ENCODE measurements around the gene CLSTN1. TPM values are rescaled to one million over a fixed set of nuclear protein-coding genes. Genes with fewer than 3 reads are reported as not detected.

Gene CLSTN1
- polyA plus RNA-seq, 3 donors = 143 to 163 (median 161) TPM

GRCh38 chr1:9732123-9732971 lies 91.4 kb downstream of the CLSTN1 start:
- no peak for DNase-seq

GRCh38 chr1:9731561-9731960 lies 92.2 kb downstream of the CLSTN1 start:
- DNase-seq = no peak

DNA sequence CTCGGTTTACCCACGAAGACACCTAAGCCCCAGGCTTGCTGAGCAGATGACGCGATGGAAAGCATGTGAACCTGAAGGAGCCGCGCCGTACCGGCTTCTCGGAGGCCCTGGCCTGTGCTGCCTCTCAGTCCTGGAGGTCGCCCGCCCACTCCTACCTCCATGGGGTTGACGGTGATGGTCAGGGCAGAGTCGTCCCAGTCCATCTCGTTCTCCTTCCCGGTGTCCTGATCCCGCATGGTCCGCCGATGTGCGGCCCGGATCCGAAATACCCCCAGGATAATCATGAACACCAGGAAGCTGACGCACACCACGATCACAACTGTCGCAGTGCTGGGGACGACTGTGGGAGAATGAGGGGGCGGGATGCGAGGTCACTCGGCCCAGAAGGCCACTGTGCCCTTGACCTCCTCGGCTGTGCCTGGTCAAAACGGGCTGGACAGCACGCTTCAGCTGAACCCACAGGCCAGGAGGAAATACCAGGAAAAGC lies 92.7 kb downstream of the CLSTN1 start:
- no peak for DNase-seq

GRCh38 chr1:9730096-9730901 lies 93.5 kb downstream of the CLSTN1 start:
- no peak for DNase-seq

- no peak for DNase-seq
Measured at GRCh38 chr1:9729523-9729922, 94.2 kb downstream of the CLSTN1 start.

GRCh38 chr1:9728451-9729295 lies 95.1 kb downstream of the CLSTN1 start:
- DNase-seq = no peak

- DNase-seq = no peak
Measured at GRCh38 chr1:9726905-9727595, 96.7 kb downstream of the CLSTN1 start.

- no peak for DNase-seq
Measured at GRCh38 chr1:9726406-9726805, 97.4 kb downstream of the CLSTN1 start.

DNA sequence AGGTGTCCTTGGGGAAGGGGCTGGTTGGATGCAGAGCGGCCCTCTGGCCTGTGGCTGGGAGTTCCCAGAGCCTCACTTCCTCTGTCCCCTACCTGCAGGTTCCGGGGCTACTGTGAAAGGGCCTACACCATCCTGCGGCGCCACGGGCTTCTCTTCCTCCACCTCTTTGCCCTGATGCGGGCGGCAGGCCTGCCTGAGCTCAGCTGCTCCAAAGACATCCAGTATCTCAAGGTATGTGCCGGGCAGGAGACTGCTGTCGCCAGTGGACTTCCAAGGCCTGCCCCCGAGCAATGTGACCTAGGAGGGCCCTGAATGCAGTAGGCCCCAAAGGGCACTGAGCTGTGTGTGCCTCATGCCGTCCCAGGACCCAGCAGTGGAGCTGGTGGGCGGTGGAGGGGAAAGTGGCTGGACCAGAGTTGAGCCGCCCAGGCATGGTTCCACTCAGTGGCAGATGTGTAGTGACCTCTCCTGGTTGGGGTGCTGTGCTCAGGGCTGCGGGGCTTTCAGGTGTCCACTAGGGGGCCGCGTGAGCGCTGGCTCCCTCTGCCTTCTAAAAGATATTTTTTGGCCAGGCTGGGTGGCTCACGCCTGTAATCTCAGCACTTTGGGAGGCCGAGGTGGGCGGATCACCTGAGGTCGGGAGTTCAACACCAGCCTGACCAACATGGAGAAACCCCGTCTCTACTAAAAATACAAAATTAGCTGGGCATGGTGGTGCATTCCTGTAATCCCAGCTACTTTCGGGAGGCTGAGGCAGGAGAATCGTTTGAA lies 98.9 kb downstream of the CLSTN1 start:
- no peak for DNase-seq

DNA sequence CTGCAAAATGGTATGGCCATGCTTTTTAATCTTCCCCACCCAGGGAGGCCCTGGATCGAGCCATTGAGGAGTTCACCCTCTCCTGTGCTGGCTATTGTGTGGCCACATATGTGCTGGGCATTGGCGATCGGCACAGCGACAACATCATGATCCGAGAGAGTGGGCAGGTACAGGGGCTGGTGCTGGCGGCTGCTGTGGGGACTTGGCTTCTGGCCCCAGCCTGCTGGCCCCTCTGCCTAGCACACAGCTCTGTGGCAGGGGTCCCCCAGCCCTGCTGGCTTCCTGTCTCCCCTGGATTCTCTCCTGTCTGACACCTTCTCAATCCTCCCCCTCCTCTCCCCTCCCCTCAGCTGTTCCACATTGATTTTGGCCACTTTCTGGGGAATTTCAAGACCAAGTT lies 99.8 kb downstream of the CLSTN1 start:
- no peak for DNase-seq

GRCh38 chr1:9723068-9723805 lies 100.5 kb downstream of the CLSTN1 start:
- no peak for DNase-seq

- no peak for DNase-seq
Measured at GRCh38 chr1:9722378-9722749, 101.4 kb downstream of the CLSTN1 start.

GRCh38 chr1:9721606-9722377 lies 102.0 kb downstream of the CLSTN1 start:
- peak; percentile 19 for DNase-seq

DNA sequence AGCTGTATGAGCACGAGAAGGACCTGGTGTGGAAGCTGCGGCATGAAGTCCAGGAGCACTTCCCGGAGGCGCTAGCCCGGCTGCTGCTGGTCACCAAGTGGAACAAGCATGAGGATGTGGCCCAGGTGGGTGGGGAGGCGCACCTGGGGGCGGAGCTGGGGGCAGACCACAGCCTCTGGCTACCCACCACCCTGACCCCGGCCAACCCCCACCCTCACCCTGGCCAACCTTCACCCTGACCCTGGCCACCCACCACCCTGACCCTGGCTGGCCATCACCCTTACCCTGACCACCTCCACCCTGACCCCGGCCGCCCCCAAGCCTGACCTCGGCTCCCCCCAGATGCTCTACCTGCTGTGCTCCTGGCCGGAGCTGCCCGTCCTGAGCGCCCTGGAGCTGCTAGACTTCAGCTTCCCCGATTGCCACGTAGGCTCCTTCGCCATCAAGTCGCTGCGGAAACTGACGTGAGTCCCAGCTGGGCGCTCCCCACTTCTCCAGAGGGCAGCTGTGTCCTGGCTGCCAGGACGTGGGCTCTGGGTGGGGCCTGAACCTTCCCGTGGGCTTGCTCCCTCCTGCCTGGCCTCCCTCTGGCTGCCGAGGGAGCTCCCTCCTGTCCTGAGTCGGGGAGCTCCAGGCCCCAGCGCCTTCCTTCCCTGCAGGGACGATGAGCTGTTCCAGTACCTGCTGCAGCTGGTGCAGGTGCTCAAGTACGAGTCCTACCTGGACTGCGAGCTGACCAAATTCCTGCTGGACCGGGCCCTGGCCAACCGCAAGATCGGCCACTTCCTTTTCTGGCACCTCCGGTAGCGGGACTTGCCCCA lies 102.8 kb downstream of the CLSTN1 start:
- no peak for DNase-seq

DNA sequence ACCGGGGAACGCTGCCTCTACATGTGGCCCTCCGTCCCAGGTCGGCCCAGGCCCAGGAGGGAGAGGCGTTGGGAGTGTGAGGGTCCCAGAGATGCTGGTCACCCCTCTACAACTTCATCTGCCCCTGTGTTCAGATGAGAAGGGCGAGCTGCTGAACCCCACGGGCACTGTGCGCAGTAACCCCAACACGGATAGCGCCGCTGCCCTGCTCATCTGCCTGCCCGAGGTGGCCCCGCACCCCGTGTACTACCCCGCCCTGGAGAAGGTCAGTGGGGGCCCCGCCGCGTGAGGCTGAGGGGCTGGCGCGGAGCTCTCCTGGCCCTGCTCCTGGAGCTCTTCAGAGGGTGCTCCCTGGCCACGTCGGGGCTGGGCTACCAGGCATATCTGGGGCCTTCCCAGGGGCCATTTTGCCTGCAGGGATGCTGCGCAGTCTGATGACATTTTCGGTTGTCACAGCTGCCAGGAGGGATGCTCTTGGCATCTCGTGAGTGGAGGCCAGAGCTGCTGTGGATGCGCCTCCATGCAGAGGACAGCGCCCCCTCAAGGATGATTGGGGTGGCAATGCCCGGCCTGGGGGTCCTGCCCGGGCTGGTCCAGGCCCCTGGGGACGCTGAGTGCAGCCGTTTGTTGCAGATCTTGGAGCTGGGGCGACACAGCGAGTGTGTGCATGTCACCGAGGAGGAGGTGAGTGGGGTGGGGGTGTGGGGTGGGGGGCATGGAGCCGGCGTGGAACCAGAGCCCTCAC lies 103.6 kb downstream of the CLSTN1 start:
- DNase-seq = no peak

DNA sequence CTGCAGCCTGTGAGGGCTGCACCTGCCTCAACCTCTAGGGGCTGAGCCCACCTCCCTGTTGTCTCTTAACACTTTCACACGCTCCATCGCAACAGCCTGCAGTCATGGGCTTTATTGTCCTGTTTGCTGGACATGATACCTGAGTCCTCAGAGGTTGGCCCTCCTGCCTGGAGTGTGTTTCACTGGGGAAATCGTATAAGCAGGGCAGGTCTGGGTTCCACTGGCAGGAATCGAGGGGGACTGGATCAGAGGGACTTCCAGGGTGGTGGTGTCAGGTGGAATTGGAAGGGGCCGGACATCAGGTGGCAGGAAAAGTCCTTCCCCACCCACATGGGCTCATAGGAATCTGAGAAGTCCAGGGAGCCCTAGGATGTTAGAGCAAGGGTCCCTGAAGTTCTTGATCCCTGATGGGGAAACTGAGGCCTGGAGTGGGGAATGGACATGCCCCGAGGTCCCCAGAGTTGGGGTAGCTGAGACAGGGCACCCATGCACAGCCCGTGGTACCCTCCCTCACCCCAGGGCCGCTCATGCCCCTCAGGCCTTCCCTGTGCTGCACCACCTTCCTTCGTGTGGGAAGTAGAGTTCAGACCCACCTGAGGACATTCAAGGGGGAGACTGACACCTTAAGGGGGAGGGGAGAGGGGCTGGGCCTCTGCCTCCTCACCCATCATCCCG lies 105.6 kb downstream of the CLSTN1 start:
- no peak for DNase-seq

Measured in renal pelvis (tissue), 4 donors.